ENCODE results near the gene DISC1.

DISC1 gene

DNA sequence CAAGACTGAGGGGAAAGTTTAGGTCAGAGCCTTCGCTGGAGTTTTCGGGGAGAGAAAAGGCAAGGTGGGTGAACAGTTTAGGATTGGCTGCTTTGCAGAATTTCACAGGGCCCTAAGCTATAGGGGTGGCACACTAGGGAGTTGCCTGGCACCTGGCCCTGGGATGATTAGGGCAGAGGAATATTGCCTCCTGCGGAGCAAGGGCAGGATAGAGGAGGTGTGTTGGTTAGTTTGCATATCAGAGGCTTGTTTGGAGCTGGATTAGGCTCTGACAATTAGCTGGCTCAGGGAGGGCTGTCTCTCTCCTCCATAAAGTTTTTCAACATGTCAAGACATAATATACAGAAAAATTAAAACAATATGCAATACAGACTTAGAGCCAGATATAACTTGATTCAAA is 436.4 kb downstream of the DISC1 start:
- DNase-seq: no peak

GRCh38 chr1:232066521-232066920 is 439.9 kb downstream of the DISC1 start:
- no peak for DNase-seq

DNA sequence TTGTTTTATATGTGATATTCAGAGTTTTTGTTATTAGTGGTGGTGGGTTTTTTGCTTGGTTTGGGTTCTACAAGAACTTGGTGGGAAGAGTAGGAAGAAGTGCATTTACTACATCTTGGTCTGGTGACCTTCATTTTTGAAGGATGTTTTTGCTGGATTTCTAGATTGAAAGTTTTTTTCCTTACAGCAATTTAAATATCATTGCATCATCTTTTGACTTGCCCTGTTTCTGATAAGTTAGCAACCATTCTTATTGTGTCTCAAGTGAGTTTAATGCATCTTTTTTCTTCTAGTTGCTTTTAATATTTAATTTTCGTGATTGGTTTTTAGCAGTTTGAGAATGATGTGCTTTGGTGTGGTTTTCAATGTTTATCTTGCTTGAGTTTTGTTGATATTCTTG is 447.7 kb downstream of the DISC1 start:
- no peak for DNase-seq

- DNase-seq: no peak
Observed at GRCh38 chr1:232077809-232078208, 451.2 kb downstream of the DISC1 start.

DNA sequence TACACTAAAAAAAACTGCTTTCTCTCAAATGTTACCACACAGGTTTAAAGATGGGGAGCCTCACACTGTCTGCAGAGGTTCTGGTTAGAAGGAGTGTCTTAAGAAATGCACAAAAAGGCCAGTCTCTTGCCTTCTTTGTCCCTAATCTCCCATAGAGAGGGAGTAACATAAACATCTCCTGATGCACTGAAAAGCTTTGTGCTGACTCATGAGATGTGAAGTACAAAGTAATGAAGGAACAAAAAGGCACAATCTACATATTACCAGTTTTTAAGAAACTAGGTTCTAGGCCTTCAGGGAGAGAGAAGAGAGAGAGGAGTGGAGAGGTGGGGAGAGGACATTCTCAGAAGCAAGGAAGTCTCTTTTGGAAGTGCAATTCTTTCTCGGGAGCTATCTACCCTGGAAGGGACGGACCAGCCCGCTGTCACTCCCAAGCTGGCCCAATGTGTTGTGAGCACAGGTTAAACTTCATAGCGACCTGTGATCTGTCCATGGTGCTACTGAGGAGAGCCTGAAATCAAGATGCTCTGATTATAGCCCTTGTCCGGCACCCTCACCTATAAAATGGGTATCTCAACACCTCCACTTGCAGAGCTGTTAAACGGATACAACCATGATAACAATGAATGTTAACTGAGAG is 458.1 kb downstream of the DISC1 start:
- no peak for DNase-seq

DNA sequence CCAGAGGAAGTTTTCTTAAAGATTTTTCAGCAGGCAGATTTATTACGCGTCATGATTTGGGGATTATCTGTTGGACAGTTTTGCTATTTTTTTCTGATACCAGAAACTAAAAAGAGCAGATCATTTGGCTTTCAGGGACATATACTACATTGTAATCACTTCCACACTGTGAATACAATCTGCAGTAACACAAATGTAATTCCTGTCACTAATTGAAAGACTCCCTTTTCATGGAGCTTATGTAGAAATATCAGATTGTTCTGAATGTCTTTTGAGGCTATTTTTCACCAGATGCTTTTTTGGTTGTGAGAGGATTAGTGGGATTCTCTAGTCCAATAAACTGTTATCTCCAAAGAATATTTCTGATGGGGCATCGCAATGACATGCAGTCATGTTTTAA is 464.2 kb downstream of the DISC1 start:
- no peak for DNase-seq
